Measurements from ENCODE around the gene ZNF385B.

ZNF385B gene

DNA sequence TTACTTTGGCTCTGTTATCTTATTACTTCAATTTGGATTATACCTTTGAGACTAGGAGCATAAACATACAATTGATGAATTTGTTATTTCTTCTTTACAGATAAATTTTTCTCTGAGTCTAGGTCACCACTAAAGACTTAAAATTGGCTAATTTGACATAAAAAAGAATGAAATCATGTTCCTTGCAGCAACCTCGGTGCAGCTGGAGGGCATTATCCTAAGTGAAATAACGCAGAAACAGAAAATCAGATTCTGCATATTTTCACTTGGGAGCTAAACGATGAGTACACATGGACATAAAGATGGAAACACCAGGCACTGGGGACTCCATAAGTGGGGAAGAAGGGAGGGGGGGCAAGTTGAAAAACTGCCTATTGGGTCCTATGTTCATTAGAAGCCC lies 424.0 kb downstream of the ZNF385B start:
- DNase-seq (ENCODE audit: low spot score) = no peak

DNA sequence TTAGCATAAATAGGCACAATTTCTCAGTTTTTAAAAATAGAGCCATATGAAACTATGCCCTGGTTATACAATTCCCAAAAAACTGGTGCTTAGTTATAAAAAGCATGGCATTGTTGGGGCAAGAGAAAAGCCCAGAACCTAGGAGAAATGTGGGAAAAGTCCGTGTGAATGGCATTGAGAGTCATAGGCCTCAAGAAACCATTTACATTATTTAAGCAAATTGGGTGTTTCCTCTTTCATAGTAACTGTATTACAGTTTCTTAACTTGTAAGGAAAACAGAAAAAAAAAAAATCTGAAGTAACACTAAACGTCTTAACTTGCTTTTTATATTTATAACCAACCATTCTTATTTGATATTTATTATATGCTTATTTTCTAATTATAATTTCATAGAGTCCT lies 425.8 kb downstream of the ZNF385B start:
- no peak for DNase-seq (ENCODE audit: low spot score)

DNA sequence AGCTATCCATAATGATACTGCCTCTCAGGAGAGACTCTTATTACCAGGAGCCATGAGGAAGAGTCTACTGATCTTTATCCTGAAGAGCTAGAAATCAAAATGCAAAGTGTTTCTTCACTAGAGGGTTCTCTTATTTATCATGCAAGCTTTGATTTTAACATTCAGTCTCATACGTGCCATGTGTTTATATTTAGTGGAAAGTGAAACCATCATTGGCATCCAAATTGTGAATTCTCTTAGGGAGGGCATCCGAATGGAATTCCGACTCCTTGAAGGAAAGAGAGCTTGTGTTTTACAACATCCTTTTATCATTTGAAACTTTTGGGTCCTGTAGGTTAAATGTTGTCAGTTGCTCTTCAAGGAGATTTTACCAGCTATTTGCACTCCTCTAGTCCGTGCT lies 426.4 kb downstream of the ZNF385B start:
- DNase-seq (ENCODE audit: low spot score) = no peak

DNA sequence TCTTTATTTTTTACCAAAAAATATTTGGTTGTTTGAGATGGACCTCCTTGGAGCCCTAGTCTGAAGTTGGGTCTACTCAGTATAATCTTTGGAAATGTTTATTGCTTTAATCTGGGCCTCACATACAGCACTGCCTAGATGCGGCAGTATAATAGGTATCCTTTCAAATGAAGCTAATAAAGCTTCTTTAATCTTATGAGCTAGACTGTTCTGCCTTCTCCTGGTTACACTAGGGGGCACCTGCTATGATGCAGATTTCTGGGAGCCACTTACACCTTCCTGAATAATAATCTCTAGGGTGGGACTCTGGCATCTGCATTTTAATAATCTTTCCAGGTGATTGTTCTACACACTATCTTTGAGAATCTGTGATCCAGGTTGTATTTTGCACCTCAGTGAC lies 427.1 kb downstream of the ZNF385B start:
- DNase-seq (ENCODE audit: low spot score) = no peak

DNA sequence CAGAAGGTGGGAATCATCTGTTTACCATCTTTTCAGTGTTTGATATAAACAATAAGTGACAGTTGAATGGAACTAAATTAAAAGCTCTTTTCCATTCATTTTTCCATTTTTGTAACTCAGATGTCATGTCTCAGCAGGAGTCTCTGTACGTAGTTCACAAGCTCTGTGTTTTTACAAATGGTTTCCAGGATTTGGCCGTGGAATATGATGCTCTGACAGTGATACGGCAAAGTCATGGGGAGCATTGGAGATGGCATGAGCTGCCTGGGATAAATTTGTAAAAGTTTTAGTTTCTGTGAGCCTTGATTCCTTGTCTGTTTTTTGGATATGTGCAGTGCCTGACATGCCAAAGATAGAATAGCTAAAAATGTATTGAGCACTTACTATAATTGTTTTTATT lies 428.7 kb downstream of the ZNF385B start:
- no peak for DNase-seq (ENCODE audit: low spot score)

DNA sequence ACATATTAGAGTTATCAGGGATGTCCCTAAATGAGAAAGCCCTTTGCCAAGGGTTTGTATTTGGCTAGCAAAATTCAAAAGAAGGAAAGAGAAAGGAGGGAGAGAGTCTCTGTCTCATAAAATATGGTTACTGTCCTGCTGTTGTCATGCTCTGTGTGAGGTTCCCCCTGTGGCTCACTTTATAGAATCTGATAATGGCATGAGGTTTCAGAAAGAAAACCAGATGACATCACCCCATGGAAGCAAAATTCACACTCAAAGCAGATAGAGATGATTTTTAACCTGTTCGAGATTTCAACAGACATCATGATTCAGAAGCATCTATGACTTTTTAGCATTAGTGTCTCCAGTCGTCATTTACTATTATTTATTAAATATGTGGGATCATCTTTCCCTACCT lies 431.8 kb downstream of the ZNF385B start:
- DNase-seq (ENCODE audit: low spot score) = no peak

DNA sequence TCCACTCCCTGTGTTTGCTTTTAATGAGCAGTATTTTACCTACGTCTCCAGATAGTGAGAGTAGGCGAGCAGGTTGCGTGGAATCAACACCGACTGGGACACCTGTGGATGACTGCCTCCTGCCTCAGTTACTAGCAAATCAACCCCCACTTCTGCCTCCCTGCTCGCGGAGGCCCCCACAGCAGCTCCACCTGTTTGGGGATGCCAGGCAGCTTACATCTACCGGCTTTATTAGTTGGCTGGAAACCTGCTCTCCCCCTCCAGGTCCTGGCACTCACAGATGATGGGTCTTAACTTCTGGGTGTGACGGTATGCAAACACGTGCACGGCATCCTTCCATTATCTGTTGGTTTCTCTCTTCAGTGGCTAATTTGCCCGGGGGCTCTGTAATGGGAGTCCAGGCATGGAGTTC lies 432.3 kb downstream of the ZNF385B start:
- DNase-seq (ENCODE audit: low spot score) = no peak

DNA sequence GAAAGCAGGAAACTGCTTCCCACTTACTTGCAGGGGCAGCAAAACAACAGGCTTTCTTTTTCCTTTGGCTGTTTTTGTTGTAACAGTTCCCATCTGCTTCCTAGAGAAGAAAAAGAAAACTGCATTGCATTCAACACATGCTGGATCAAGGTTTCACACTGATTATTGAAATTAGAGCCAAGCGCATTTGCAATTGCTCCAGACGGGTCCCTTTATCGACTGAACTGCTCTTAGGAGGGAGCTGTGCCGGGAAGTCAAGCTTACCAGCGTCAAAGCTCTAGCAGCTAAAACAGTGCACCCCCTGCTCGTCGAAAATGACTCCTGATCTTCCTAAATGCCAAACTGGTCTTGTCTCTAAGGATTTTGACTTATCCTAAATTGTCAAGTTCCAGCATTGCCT lies 432.8 kb downstream of the ZNF385B start:
- no peak for DNase-seq (ENCODE audit: low spot score)

DNA sequence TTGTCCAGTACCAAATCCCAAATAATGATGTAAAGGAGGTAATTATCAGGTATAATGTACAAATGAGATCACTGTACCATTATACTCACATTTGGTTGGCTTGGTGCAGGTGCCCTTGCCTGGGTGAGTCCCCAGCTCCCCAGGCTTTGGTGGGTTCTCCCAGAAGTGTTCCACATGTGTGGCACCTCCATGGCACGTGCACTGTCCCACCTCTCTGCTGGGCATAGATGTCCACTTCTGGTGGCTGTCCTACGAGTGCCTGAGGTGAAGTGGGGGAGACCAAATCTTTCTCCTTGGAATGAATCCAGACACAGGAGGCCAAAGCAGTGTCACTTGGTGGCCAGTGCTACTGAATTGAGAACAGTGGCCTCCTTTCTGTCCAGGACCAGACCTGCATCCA lies 434.3 kb downstream of the ZNF385B start:
- no peak for DNase-seq (ENCODE audit: low spot score)

DNA sequence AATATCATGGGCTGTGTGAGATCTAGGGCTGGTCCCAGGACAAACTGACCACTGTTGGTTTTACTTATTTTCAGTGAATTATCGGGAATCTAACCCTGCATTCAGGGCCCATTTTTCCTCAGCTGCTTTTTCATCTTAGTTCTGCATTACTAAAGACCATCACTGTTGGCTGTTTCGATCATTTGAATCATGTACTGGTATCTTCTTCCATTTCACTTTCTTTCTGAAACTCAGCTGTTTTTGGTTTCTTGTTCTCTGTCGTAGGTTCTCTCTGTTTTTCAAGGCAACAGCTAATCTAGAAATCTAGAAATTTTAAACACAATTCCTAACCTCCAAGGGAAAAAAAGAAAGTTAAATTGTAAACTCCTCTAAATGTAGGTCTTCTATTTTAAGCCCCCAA lies 436.8 kb downstream of the ZNF385B start:
- no peak for DNase-seq (ENCODE audit: low spot score)

DNA sequence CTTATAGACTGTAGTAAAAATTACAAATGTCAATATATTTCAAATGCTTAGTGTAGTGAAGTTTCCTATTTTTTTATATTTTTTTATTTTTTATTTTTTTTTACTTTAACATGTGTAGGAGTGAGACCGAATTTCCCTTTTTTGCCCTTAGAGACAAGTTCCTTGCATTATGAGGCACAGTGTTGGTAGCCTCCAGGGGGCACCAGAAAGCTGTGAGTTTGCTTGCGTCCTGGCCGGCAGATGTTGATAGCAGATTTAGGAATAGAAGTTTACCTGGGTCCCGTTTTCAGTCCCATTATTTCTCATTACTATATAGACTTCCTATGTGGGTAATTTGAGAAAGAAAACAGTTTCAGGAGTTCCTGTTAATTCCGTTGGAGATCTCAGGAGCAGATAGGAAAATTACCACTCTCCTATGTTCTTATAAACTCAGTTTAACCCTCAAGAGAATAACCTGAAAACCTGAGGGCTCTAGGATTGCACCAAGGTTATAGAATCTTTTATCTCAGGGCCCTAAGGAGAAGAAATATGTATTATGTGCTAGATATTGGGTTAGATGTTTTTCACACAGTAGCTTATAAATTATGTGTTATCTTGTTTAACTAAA lies 439.3 kb downstream of the ZNF385B start:
- peak; percentile 63 for DNase-seq (ENCODE audit: low spot score)

DNA sequence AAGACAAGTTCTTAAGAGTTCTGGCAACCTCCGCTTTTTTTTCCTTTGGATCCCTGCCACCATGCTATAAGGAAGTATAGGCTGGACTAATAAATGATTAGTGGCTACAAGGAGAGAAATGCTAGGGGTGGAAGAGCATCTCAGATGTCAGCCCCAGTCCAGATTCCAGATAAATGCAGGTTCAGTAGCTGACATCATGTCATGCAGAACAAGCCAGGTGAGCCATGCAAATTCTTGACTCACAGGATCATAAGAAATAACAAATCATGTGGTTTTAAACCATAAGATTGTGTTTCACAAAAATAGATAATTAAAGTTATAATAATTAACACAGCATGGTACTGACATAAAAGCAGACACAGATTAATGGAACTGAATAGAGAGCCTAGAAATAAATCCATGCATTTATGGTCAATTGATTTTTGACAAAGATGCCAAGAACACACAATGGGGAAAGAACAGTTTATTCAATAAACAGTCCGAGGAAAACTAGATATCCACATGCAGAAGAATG lies 443.9 kb downstream of the ZNF385B start:
- DNase-seq (ENCODE audit: low spot score) = no peak

DNA sequence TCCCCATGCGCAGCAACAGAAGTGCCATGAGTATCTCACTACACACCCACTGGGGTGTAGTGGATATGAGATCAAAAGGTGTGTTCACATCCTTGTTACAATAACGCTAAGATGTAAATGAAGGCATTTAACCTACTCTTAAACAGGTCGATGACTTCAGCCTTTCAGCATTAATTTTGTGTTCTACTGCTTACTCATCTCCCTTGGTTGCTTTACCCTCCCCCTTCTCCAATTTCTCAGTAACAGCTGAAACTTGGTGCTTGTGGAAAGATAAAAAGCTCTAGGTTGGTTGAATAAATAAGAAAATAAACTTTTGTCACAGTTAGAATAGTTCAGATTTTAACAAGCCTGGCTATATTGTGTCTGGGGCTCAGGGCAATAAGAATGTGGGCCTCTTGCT lies 449.3 kb downstream of the ZNF385B start:
- no peak for DNase-seq (ENCODE audit: low spot score)

DNA sequence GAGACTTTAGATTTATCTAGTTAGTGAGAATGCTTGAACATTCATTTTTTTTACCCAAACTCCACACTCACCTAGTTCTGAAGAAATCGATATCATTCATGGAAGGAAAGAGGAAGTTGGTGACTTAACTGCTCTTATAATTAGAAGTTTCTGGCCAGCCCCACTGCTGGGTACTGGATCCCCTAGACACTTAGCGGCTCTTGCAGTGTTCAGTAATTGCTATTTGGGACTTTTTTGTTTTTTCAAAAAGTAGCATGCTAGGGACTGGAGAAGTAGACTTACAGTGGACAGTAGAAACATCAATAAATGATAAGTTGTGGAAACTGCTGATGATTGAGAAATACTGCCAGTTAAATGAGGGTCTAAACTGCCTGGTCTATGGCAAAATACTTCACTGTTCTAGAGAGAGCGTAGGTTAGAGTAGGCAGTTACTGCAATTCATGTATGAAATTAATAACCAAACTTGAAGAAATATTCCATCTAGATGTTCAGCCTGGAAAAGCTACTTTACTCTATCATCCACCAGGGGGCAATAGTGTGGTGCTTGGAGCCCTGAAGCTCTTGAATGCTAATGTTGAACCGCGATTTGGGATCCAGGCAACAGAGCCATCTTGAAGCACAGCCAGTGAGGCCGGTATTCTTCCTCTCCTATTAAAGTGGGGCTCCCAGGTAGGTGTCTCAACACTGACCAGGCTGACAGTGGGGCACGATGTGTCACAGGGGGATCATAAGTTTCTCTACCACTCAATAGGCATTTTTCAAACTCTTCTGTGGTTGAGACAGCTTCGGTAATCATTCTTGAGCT lies 450.7 kb downstream of the ZNF385B start:
- peak; percentile 72 for DNase-seq (ENCODE audit: low spot score)

DNA sequence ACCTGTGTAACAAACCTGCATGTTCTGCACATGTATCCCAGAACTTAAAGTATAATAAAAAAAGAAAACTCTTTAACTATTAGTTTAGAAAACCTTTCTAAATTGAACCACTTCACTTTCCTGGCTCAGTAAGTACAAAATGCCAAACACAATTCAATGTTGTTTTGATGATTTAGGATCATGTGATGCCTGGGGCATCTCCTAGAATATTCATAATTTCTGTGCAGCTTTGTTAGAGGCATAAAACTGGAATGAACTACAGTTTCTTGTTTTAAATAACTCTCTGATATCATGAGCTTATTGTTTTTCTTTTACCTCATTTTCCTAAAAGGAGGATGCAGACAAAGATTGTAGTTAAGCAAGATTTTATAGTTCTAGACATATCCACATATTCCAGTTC lies 457.8 kb downstream of the ZNF385B start:
- DNase-seq (ENCODE audit: low spot score) = no peak

DNA sequence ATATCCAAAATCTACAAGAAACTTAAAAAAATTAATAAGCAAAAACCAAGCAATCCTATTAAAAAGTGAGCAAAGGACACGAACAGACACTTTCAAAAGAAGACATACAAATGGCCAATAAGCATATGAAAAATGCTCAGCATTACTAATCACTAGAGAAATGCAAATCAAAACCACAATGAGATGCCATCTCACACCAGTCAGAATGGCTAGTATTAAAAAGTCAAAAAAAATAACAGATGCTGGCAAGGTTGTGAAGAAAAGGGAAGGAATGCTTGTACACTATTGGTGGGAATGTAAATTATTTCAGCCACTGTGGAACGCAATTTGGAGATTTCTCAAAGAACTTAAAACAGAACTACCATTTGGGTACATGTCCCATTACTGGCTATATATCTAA lies 467.9 kb downstream of the ZNF385B start:
- DNase-seq (ENCODE audit: low spot score) = no peak

Measured in AG20443 (cell line).